HL-60/S4 treated with phorbol 12-myristate 13-acetate at 8.2 ng/mL for 4 days and 3 days (cell line): ENCODE results near the gene FBP1.

Source experiments
- in situ Hi-C: fragments of 300-500 bp; cut with MboI; formaldehyde crosslinking; loops from 2 replicates; pipeline ENCODE4 v1.15.0; 2022; ENCODE audit warnings: low sequenced_read_pairs

FBP1 gene

GRCh38 chr9:94657021-94657725 lies 17.9 kb upstream of the FBP1 start:
- in situ Hi-C loops: no loop called here

DNA sequence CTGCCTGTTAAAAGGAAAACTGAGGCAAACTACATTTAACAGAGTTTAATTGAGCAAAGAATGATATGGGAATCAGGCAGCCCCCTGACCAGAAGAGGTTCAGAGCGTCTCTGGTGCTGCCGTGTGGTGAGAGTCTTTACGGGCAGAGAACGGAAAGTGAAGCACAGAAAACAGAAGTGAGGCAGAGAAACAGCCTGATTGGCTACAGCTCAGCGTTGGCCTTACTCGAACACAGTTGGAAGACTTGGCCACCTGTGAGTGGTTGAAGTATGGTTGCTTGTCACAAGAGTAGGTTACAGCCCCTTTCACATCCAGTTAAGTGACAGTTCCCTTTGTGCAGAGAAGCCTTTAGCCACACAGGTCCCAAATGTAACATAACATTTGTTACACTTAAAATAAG lies 16.9 kb upstream of the FBP1 start:
- in situ Hi-C loops: no loop called here

- in situ Hi-C loops: no loop called here
These were observed 16.4 kb upstream of the FBP1 start for GRCh38 chr9:94655739-94656138.

GRCh38 chr9:94654165-94654894 lies 15.0 kb upstream of the FBP1 start:
- in situ Hi-C loops: no loop called here

DNA sequence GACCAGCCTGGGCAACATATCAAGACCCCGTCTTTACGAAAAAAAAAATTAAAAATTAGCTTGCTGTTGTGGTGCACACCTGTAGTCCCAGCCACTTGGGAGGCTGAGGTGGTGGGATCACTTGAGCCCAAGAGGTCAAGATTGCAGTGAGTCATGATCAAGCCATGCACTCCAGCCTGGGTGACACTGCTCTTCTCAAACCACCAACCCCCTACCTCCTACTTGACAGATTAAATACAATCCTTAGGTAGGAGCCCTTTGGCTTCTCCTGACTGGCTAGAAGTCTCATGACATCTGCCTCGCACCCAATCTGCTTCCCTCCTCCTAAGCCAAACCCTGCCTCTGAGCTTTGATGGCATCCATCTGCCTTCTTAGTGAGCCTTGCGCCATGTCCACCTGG lies 11.6 kb upstream of the FBP1 start:
- in situ Hi-C loops: no loop called here

- in situ Hi-C loops: no loop called here
These were observed 9.9 kb upstream of the FBP1 start for GRCh38 chr9:94649100-94649819.

DNA sequence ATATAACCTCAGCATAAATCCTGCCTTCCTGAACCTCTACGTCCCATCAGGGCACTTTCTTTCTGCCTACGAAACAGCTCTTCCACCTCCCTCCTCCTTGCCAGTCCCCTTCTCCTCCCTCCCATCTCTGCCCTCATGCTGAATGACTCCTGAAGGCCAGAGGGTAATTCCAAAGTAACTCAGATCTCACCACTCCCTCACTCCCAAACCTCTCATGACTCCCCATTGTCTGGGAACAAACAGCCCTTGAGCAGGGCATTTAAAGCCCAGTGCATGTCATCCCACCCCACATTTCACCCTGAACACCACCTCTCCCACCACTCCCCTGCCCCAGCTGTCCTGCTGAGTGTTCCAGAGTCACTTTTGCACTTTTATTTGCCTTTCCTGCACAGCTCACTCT lies 8.9 kb upstream of the FBP1 start:
- in situ Hi-C loops: no loop called here

GRCh38 chr9:94645901-94646300 lies 6.6 kb upstream of the FBP1 start:
- in situ Hi-C loops: no loop called here

DNA sequence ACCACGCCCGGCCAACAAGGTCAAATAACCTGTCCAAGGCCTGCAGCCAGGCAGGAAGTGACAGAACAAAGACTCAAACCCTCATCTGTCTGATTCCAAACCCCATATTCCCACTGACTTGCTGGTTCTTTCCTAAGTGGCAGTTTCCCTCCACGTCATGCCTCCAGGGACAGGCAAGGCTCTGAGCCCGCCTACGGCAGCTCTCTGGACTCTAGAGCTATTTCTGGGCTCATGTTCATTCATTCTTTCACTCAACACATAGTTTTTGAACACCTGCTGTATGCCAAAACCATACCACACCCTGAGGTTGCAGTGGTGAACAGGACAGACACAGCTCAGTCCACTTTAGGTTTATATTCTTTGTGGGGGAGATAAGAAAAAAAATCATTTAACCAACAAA lies 5.2 kb upstream of the FBP1 start:
- in situ Hi-C loops: no loop called here

DNA sequence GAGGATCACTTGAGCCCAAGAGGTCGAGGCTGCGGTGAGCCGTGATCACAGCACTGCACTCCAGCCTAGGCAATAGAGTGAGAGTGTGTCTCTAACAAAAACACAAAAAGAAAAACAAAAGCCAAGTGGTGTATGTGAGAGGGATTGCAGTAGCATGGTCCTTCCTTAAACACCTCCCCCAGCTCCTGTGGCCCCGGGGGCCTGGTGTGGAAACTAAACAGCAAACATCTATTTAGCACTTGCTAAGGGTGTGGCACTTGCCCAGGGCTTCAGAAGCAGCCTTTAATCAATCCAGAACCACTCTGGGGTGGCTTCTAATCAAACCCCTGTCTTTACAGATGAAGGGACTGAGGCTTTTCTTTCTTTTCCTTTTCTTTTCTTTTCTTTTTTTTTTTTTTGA lies 4.4 kb upstream of the FBP1 start:
- in situ Hi-C loops: no loop called here

- in situ Hi-C loops: no loop called here
These were observed 3.9 kb upstream of the FBP1 start for GRCh38 chr9:94643176-94643575.

DNA sequence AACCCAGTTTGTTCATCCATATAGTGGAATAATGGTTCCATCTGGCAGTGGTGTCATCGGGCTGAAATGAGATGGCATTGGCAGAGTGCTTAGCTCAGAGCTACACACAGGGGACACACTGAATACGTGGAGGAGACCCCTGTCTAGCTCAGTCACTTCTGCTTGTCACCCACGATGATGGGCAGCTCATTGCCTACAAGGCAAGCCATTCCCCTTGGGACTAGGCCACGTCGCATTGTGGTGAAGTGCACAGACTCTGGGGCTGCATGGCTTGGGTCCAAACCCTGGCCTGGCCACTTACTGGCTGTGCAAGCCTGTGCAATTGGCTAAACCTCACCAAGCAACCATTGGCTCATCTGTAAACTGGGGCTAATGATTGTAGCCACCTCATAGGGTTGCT lies 3.2 kb upstream of the FBP1 start:
- in situ Hi-C loops: no loop called here

- in situ Hi-C loops: no loop called here
These were observed 670 bp upstream of the FBP1 start for GRCh38 chr9:94639999-94640376.

- in situ Hi-C loops: no loop called here
These were observed 820 bp downstream of the FBP1 start for GRCh38 chr9:94638335-94639060.

- in situ Hi-C loops: no loop called here
These were observed 6.6 kb downstream of the FBP1 start for GRCh38 chr9:94632737-94633136.

DNA sequence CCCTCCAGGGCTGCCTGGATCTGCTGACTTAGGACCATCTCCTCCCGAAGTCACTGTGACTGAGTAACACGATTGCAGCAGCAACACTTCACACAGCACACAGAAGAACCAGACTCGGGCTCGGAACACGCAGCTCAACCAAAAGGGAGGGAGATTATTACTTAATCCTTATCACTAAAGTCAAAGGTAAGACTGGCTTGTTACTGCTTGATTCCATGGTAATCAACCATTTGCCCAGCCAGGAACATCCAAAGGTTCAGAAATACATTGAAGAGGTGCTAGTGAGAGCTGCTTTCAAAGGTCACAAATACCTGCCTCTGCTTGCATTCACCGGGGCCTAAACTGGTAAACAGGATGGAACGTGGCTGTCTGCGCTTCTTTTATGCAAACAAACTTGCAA lies 7.7 kb downstream of the FBP1 start:
- in situ Hi-C loops: no loop called here

- in situ Hi-C loops: no loop called here
These were observed 8.5 kb downstream of the FBP1 start for GRCh38 chr9:94630833-94631232.

GRCh38 chr9:94630281-94630680 lies 9.0 kb downstream of the FBP1 start:
- in situ Hi-C loops: no loop called here

GRCh38 chr9:94627287-94627686 lies 12.0 kb downstream of the FBP1 start:
- in situ Hi-C loops: no loop called here

GRCh38 chr9:94625835-94626234 lies 13.5 kb downstream of the FBP1 start:
- in situ Hi-C loops: no loop called here

GRCh38 chr9:94624629-94625028 lies 14.7 kb downstream of the FBP1 start:
- in situ Hi-C loops: no loop called here
